Measurements from ENCODE around the gene JPT2. TPM values are rescaled to one million over a fixed set of nuclear protein-coding genes. Genes with fewer than 3 reads are reported as not detected.

Gene JPT2
- total RNA-seq, 3 donors from 2014 or later, result 44.0 to 58.5 (median 57.3) TPM

DNA sequence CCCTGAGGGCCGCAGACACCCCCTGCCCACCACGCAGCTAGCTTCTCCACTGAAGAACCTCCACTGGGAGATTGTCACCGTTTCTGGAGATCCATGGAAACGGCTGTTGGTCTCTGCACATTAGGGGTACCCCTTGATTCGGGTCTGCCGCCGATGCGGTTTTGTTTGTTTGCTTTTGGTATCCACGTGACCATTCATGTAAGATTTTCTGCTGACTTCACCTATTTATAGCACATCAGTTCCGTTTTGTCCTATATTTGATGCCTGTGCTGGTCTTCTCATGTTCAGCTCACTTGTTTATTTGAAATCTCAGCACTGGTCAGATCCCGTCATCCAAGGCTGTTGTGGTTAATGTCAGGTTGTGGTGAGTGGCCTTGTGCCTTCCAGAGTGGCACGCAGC is 44.8 kb upstream of the JPT2 start:
- H3K4me3 ChIP-seq, result no peak overlapping the region
- TF ChIP-seq, protein P1, sequence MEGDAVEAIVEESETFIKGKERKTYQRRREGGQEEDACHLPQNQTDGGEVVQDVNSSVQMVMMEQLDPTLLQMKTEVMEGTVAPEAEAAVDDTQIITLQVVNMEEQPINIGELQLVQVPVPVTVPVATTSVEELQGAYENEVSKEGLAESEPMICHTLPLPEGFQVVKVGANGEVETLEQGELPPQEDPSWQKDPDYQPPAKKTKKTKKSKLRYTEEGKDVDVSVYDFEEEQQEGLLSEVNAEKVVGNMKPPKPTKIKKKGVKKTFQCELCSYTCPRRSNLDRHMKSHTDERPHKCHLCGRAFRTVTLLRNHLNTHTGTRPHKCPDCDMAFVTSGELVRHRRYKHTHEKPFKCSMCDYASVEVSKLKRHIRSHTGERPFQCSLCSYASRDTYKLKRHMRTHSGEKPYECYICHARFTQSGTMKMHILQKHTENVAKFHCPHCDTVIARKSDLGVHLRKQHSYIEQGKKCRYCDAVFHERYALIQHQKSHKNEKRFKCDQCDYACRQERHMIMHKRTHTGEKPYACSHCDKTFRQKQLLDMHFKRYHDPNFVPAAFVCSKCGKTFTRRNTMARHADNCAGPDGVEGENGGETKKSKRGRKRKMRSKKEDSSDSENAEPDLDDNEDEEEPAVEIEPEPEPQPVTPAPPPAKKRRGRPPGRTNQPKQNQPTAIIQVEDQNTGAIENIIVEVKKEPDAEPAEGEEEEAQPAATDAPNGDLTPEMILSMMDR (IDR thresholded peaks at IDR 0.05), result no peak
- intact Hi-C loops (cut with DNase I, micrococcal nuclease), result no loop called here
- no peak for DNase-seq
- ATAC-seq, result no peak
- H3K36me3 ChIP-seq (ENCODE audit: low read depth), result peaks cover 10% of the 10 kb centered on the region
- no peaks in the 10 kb centered on the region for H3K9me3 ChIP-seq
- no peaks in the 10 kb centered on the region for H3K4me1 ChIP-seq (ENCODE audit: low read depth)

DNA sequence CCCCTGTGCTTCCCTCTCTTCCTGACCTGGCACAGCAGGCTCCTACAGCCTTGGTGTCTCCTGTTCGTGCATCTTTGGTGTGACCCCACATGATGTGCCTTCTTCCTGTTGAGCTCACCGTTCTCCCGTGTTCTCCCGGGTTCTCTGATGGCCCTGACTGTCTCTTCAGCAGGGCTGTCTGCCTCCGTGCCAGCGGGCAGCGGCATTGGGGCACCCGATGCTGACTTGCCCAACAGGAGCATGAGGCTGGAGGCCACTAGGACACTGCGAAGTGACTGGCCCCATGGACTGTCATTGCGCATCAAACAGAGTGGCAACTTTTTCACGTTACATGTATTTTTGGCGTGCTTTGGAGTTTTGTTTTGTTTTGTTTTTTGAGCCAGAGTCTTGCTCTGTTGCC is 43.5 kb upstream of the JPT2 start:
- intact Hi-C loops (cut with DNase I, micrococcal nuclease), result no loop called here
- Histone ChIP-seq H3K4me1 (ENCODE audit: low read depth) (no peaks in the 10 kb centered on the region), H3K9me3 (no peaks in the 10 kb centered on the region), H3K36me3 (ENCODE audit: low read depth) (peaks cover 14% of the 10 kb centered on the region), H3K4me3 (no peak overlapping the region)
- ATAC-seq, result no peak
- no peak for DNase-seq
- TF ChIP-seq, protein P1 (IDR thresholded peaks at IDR 0.05), result no peak

DNA sequence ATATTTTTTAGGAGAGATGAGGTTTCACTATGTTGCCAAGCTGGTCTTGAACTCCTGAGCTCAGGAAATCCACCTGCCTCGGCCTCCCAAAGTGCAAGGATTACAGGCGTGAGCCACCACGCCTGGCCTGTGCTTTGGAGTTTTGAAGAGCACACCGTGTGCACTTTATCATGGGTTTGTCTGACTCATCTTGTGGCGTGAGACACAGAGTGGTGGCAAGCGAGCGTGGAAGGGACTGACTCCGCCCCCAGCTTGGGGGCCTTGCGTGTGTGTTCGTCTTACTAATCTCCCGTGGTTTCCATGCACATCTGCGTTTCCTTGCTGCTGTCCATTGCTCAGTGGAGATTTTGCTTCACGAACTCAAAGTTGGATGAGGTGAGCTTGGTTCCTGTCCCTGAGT is 43.0 kb upstream of the JPT2 start:
- Histone ChIP-seq H3K9me3 (no peaks in the 10 kb centered on the region), H3K4me3 (no peak overlapping the region), H3K4me1 (ENCODE audit: low read depth) (no peaks in the 10 kb centered on the region), H3K36me3 (ENCODE audit: low read depth) (peaks cover 14% of the 10 kb centered on the region)
- DNase-seq (no peak), ATAC-seq (no peak)
- intact Hi-C loops (cut with DNase I, micrococcal nuclease), result no loop called here
- TF ChIP-seq, protein P1 (IDR thresholded peaks at IDR 0.05), result no peak

DNA sequence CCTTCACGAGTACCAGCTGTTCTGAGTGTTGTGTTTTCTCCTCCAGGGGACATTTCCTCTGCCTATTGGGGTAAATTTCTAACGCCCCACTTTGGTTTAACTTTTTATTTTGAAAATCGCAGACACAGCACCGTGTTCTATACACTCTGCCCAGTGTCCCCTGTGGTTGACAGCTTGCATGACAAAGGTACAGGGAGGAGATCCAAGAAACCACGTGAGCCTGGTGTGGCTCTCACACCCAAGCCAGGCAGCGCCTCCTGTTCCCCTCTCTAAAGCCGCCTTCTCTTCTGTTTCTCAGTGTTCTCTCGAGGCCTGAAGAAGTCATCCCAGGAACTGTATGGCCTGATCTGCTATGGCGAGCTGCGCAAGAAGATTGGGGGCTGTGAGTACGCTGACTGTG is 40.6 kb upstream of the JPT2 start:
- H3K9me3 ChIP-seq, result no peaks in the 10 kb centered on the region
- intact Hi-C loops (cut with DNase I, micrococcal nuclease), result no loop called here
- no peak for ATAC-seq

DNA sequence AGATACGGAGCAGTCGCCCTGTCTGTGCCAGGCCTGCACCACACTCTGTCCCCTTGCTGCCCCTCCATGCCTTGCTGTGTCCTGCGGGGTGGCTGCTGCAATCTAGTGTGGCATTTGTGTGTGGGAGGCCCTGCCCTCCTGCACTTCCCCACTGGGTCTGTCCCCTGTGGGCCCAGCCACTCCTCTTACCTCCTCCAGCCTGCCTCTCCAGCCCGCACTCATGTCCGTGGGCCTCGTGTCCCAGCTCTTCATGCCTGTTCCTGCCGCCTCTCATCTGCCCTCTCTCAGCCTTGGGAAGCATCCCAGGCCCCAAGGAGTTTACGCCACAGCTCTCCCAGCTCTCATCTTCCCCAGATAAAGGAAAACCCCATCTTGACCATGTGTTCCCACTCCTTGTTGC is 39.3 kb upstream of the JPT2 start:
- TF ChIP-seq, protein P1 (IDR thresholded peaks at IDR 0.05), result no peak
- Histone ChIP-seq H3K4me3 (no peak overlapping the region), H3K36me3 (ENCODE audit: low read depth) (peaks cover 7% of the 10 kb centered on the region), H3K4me1 (ENCODE audit: low read depth) (no peaks in the 10 kb centered on the region), H3K9me3 (no peaks in the 10 kb centered on the region)
- no peak for DNase-seq
- intact Hi-C loops (cut with DNase I, micrococcal nuclease), result no loop called here
- ATAC-seq, result no peak

More for the DNA sequence above, 40.6 kb upstream of the JPT2 start:
- no peak overlapping the region for H3K4me3 ChIP-seq
- H3K36me3 ChIP-seq (ENCODE audit: low read depth), result peaks cover 10% of the 10 kb centered on the region
- no peak for DNase-seq
- no peaks in the 10 kb centered on the region for H3K4me1 ChIP-seq (ENCODE audit: low read depth)
- TF ChIP-seq, protein P1 (IDR thresholded peaks at IDR 0.05), result no peak

DNA sequence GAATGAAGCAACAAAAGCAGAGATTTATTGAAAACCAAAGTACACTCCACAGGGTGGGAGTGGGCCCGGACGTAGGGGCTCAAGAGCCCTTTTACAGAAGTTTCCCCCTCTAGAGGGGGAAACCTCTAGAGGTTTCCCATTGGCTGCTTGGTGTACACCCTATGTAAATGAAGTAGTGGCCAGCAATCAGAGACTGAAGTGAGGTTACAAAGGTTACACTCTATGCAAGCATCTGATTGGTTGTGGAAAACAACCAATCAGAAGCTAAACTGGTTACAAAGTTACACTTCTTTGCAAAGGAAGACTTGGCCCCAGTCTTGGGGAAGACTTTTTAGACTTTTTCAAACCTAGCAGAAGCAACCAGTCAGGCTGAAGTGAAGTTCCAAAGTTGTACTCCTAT is 38.8 kb upstream of the JPT2 start:
- H3K4me1 ChIP-seq (ENCODE audit: low read depth), result no peaks in the 10 kb centered on the region
- TF ChIP-seq, protein P1 (IDR thresholded peaks at IDR 0.05), result no peak
- ATAC-seq, result no peak
- H3K9me3 ChIP-seq, result no peaks in the 10 kb centered on the region
- peaks cover 10% of the 10 kb centered on the region for H3K36me3 ChIP-seq (ENCODE audit: low read depth)
- H3K4me3 ChIP-seq, result no peak overlapping the region
- DNase-seq, result no peak
- intact Hi-C loops (cut with DNase I, micrococcal nuclease), result no loop called here

Measured in mucosa of descending colon (tissue), 3 donors.